Measurements from ENCODE around the gene ADAM10.

GRCh38 chr15:58694641-58695398 is 54.7 kb downstream of the ADAM10 start:
- TF ChIP-seq CTCF (IDR thresholded peaks at IDR 0.05; ENCODE audit: insufficient read depth, low read depth, low read length): no peak
- no peak for TF ChIP-seq EZH2 (IDR thresholded peaks at IDR 0.05; ENCODE audit: insufficient read depth, low read length)
